SIG-M5 treated with dmso at 0.1 percent for 504 hours (cell line): ENCODE data around the gene PAK5.

Experiments used
- DNase-seq: peaks from one replicate; lab custom pipeline; 2025; ENCODE audit not compliant: unreplicated experiment; lab: John Stamatoyannopoulos, UW

PAK5 gene

DNA sequence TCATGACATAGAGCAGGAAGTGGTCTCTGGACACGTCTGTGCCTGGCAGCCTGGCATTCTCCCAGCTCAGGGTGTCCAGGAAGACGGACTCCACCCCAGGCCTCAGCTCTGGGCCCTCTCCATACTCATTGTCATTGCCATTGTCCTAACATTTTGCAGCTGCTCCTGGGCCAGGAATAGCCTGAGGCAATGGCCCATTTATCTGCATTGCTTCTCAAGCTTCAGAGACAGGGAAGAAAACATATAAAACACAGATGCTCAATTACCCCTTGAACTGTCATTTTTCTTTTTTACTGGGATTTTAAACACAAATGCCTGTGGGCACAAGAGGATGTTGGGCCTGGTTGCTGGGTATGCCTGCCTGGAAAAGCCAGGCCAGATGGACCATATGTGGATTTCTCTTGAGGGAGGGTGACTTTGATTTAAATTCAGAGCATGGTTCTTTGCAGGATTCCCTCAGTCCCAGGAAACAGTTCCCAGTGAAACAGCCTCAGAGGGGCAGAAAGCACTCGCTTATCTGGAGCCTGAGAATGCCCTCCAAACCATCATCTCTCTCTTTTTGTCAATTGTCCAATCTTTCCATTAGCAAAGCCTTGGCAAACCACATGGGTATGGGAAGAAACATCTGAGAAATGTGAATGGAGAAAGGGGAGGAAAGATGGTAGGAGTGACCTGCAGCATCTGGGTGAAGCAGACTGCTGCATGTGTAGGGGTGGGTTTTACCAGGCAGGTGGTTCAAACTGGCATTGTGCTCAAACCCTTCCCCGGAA is 306.6 kb downstream of the PAK5 start:
- no peak for DNase-seq

DNA sequence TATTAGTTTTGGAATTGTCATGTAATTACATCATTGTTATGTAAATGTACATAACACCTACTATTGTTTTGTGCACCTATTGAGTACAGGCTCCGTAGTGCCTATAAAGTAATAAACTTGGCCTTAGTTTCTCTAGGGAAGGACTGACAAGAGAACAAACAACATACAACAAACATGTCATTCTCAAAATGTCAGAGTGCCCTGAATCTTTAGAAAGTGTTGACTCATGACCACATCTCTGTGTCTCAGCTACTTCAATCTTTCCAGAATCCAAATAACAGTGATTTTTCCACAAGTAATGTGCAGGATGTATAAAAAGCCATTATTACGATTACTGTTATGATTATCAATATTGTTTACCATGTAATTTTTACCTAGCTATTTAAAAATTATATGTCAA is 307.3 kb downstream of the PAK5 start:
- DNase-seq = no peak

GRCh38 chr20:9523636-9524035 is 315.2 kb downstream of the PAK5 start:
- peak; percentile 73 for DNase-seq

DNA sequence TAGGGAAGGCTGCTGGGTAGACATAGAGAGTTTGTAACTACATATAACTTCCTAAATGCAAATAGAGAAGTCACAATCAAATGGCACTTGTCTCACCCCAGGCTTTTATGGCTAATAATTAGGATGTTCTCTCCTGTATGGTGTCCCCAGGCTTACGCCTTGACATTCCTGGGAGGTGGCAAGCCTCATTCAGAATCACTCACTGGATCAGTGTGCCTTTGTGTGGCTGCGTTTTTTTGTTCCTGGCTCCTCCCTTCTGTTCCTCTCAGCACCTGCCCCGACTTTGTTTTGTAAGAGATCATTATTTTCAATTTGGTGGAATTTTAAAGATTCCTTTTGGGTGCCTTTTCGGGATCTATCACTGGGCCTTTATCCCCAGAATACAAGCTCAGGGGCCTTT is 318.8 kb downstream of the PAK5 start:
- no peak for DNase-seq

DNA sequence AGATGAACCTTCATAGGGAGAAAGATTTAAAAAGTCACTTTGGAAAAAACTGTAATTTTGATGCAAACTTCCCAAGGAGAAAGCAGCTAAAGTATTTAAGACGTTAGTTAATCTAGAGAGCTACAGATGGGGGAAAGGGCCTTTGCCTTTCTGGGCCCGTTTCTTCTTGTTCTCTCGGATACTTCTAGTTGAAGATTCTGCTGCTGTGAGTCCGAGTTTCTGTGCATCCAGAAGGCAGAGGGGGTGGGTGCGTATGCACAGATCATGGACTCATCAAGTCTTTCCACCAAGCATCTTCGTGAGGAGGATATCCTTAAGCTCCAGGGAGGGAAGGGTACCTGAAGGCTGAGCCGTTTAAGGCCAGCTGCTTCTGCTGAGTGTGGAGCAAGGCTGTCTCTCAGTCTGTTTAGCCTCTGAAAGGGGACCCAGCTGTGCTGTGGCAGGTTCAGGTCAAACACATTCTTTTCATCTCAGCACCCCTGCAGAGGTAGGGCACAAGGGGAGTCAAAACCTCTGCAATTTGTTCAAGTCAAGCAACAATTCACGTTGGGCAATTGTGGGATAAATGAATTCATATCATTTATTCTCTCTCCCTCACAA is 320.2 kb downstream of the PAK5 start:
- DNase-seq = no peak

GRCh38 chr20:9517297-9518162 is 321.3 kb downstream of the PAK5 start:
- DNase-seq = no peak

GRCh38 chr20:9516234-9516871 is 322.5 kb downstream of the PAK5 start:
- DNase-seq = peak; percentile 77

GRCh38 chr20:9515741-9516233 is 323.1 kb downstream of the PAK5 start:
- DNase-seq = peak; percentile 69

DNA sequence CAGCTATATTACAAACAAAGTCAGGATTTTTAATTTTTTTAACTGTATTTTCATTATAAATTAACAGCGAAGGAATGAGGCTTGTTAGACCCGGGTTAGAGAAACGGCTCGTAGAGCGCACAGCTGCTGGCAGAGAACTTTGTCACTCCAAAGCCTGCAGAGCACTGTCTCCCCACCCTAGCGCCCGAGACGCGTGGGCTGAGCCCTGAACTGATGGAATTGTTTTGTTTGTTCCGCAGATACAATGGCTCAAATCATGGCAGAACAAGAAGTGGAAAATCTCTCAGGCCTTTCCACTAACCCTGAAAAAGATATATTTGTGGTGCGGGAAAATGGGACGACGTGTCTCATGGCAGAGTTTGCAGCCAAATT is 323.7 kb downstream of the PAK5 start:
- no peak for DNase-seq

DNA sequence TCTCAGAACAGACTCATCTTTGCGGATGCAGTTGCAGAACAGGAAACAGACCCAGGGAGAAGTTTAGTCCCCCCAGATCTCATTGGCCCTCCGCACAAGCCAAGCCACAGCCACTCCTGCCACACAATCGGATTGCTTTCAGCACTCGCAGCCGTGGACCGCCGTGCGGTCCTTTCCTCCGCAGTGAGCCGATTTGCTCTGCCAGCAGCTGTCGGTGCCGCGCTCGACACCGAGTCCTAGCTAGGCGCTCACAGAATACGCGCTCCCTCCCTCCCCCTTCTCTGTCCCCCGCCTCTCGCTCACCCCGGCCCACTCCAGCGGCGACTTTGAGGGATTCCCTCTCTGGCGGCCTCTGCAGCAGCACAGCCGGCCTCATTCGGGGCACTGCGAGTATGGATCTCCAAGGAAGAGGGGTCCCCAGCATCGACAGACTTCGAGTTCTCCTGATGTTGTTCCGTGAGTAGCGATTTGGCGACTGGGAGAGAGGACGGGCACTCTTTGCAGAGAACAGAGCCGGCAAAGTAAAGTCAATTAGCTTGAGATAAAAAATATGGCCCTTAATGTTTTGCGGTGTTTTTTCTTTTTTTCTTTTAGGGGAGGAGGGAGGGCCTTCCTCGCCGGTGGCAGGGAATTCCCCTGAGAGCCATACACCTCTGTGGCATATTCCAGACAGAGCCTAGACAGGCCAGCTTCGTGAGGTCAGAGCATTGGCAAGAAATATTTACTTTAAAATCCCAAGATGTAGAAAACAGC is 324.2 kb downstream of the PAK5 start, which contains the start of gene LAMP5:
LAMP5 (plus strand) TSS at position 130 of the 753 bp plus-strand sequence; CDS start at position 393, 263 bp downstream.
- peak; percentile 94 for DNase-seq

GRCh38 chr20:9514072-9514460 is 324.8 kb downstream of the PAK5 start:
- DNase-seq = peak; percentile 85

DNA sequence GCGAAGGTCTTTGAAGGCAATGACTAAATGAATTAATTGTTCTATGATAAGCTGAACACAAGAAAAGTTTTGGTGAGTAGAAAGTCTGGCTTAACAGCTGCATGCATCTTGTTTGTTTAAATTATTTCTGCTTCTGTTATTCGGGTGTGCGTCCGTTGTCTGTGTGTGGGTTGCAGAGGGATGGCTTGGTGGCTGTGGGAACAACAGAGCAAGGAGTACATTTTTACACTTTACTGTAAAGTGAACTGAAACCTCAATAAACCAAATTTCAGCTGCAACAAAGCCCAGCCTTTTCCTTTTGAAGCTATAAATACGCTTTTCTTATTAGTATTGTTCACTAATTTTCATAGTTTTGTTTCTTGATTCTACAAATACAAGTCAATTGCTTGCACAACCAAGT is 328.0 kb downstream of the PAK5 start:
- DNase-seq = peak; percentile 66

GRCh38 chr20:9509246-9509645 is 329.6 kb downstream of the PAK5 start:
- DNase-seq = peak; percentile 74

GRCh38 chr20:9508696-9509178 is 330.1 kb downstream of the PAK5 start:
- DNase-seq = no peak

DNA sequence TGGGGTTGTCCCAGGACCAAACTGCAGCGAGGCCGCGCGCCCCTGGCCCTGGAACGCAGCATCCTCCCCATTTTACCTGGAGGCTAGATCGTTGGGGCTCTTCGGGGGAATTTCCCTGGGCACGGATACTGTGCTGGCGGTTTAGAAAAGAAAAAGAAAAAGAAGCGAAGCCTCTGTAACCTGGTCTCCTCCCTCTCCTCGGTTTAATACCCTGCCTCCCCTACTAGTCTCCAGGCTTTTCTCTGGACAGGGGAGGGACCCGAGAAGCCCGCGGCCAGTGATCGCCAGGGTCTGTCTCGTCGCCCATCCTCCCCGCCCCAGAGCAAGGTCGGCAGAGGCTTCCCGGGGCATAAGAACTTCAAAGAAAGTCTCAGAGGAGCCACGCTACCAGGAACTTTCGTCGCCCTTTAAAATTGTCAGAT is 330.6 kb downstream of the PAK5 start:
- no peak for DNase-seq

- peak; percentile 30 for DNase-seq
Observed at GRCh38 chr20:9507544-9508239, 331.2 kb downstream of the PAK5 start.

DNA sequence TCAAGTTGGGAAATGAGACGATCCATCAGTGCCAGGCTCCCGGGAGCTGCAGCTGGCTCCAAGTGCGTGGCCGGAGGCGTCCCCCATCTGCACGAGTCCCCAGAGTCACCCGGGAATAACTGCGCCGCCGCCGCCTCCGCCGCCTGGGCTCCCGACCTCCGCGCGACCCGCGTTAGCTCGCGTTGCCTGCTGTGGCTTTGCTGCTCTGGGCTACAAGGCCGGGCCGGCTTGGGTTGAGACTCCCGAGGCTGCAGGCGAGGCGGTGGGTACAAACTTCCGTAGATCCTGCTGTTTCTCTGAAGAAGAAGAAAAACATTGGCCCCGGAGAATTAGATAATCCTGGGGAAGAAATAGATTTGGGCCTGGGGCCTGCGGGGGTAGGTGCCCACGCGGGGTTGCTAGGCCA is 331.9 kb downstream of the PAK5 start:
- no peak for DNase-seq

- DNase-seq = peak; percentile 51
Observed at GRCh38 chr20:9506280-9506821, 332.5 kb downstream of the PAK5 start.

GRCh38 chr20:9503526-9504245 is 335.2 kb downstream of the PAK5 start:
- DNase-seq = peak; percentile 93
